Measurements from ENCODE around the gene UNC5B.

Gene UNC5B

GRCh38 chr10:71312220-71312619, 99.8 kb downstream of the UNC5B start:
- TF ChIP-seq GATA3 (IDR thresholded peaks at IDR 0.05; ENCODE audit: low read depth, low read length) (no peak), GATA2 (IDR thresholded peaks at IDR 0.05; ENCODE audit: low read depth, low read length) (no peak)

- TF ChIP-seq GATA3 (IDR thresholded peaks at IDR 0.05; ENCODE audit: low read depth, low read length) (no peak), GATA2 (IDR thresholded peaks at IDR 0.05; ENCODE audit: low read depth, low read length) (no peak)
These were observed 100.7 kb downstream of the UNC5B start for GRCh38 chr10:71312811-71313789.

DNA sequence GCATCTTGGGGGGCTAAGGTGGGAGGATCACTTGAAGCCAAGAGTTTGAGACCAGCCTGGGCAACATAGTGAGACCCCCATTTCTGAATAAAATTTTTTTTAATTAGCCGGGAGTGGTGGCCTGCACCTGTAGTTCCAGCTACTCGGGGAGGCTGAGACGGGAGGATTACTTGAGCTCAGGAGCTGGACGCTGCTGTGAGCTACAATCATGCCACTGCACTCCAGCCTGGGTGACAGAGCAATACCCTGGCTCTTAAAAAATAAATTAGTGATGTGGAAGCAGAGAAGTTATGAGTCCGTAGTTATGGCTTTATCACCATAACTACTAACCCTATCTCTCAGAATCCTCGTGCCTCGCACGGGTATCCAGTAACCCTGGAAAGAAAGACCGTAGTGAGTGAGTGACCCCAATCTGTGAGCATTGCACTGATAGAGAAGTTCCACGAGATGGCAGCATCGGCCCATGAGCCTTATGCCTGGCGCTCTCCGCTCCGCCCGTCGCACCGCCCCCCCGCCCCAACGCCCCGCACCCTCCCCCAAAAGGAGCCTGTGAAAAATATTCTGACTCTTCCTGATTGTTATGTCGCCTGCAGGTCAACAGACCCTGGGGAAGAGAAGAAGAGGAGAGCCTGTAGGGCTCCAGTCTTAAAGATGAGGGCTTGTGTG, 101.8 kb downstream of the UNC5B start:
- TF ChIP-seq GATA3 (IDR thresholded peaks at IDR 0.05; ENCODE audit: low read depth, low read length) (no peak), GATA2 (IDR thresholded peaks at IDR 0.05; ENCODE audit: low read depth, low read length) (no peak)

DNA sequence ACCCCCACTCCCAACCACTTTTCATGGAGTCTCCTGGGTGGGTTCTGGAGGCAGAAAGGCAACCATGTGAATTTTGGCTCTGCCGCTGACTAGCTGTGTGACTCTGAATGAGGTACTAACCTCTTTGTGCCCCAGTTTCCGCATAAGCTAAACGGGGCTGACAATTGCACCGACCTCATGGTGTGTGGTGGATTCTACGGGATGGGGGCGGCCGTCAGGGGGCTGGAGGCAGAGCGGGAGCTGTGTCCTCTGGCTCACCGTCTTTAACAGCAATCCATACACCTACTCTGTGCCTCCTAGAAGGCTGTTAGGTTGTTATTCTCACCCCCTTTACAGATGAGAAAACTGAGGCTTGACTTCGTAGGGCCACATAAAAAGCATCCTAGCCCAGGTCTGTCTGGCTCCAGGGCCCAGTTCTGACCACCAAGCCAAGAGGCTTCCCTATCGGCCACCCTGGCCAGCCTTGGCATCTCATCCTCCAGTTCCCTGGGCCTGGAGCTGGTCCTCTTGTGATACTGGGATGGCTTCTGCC, 102.4 kb downstream of the UNC5B start:
- TF ChIP-seq GATA2 (IDR thresholded peaks at IDR 0.05; ENCODE audit: low read depth, low read length): no peak
- TF ChIP-seq GATA3 (IDR thresholded peaks at IDR 0.05; ENCODE audit: low read depth, low read length): no peak

DNA sequence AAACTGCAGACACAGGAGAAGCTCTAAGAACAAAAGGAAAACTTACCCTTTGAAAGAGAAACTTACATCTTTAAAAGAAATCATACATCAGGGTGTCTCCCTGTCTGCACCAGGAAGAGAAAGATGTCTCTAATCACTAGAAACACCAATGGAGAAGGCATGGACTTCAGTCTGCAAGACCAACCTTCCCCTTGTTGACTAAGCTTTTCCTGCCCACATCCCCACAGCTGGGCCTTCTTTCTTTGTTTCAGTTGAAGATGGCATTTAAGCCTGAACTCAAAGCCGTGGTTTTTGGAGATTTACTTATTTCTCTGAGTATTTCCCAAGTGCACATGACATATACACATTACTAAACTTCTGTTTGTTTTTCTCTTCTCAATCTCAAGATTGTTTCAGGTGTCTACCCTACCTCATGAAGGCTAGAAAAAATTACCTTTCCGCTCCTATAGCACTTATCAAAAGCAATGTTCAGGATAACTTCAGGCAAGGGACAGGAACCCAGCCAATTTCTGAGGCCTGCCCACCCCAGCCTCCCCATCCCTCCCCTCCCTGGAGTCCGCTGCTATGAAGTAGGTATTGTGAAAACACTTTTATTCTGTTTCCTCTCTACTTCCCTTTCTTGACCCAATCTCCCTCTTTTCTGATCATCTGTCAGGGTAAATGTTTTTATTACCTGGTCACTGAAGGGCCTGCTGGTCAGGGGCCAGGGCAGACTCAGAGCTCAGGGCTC, 103.9 kb downstream of the UNC5B start:
- no peak for TF ChIP-seq GATA2 (IDR thresholded peaks at IDR 0.05; ENCODE audit: low read depth, low read length)
- TF ChIP-seq GATA3 (IDR thresholded peaks at IDR 0.05; ENCODE audit: low read depth, low read length): no peak

GRCh38 chr10:71316786-71317160, 104.4 kb downstream of the UNC5B start:
- no peak for TF ChIP-seq GATA3 (IDR thresholded peaks at IDR 0.05; ENCODE audit: low read depth, low read length)
- TF ChIP-seq GATA2 (IDR thresholded peaks at IDR 0.05; ENCODE audit: low read depth, low read length): no peak

DNA sequence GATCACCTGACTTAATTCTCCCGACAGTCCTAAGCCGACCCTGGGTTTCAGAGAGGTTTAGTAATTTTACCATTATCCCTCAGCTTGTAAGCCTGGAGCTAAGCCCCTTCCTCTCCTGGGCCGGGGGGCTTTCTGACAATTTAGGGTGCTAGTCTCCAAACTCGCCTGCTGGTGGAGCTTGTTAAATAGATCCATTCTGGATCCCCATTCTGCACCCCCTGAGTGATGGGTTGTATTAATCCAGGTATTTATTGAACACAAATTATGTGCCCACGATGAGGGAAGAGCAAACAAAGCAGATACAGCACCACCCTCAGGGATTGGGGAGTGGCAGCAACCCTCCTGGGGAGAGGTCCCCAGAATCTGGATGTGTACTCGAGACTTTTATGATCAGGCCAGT, 105.4 kb downstream of the UNC5B start:
- TF ChIP-seq GATA2 (IDR thresholded peaks at IDR 0.05; ENCODE audit: low read depth, low read length) (no peak), GATA3 (IDR thresholded peaks at IDR 0.05; ENCODE audit: low read depth, low read length) (no peak)

DNA sequence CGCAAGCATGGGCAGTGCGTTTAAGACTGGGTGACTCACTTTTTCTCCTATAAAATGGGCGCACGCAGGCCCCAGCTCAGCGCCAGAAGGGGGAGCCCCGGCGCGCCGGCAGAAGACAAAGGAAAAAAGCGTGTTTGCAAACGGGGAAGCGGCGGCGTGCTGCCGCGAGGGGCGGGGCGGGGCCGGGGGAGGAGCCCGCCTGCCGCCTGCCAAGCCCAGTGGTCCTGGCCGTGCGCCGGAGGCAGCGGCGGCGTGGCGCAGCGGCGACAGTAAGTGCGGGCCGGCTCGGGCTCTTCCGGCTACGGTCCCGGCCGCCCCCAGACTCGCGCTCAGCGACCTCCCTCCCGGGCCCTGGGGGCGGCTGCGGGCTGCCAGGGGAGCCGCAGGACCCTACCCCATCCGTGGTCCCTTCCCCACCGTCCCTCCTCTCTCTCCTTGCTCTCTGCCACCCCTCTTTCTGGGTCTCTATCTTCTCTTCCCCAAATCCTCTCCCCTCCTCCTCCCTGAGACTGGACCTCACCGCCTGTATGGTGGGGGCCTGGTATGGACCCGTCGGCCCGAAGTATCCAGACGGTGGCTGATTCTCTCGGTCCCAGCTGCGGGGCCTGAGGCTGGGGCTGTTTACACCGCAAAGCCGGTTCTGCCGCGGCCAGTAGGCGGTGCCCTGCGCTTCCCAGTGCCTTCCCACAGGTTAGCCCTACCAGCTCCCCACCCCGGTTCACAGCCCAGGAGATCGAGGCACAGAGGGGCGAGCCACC, 106.9 kb downstream of the UNC5B start, which contains the start of gene SLC29A3:
SLC29A3 (plus strand) TSS at position 218 of the 758 bp plus-strand sequence; CDS start at position 269, 51 bp downstream.
- TF ChIP-seq GATA2 (IDR thresholded peaks at IDR 0.05; ENCODE audit: low read depth, low read length) (no peak), GATA3 (IDR thresholded peaks at IDR 0.05; ENCODE audit: low read depth, low read length) (no peak)

- TF ChIP-seq GATA3 (IDR thresholded peaks at IDR 0.05; ENCODE audit: low read depth, low read length) (no peak), GATA2 (IDR thresholded peaks at IDR 0.05; ENCODE audit: low read depth, low read length) (no peak)
These were observed 107.5 kb downstream of the UNC5B start for GRCh38 chr10:71319800-71320392.

DNA sequence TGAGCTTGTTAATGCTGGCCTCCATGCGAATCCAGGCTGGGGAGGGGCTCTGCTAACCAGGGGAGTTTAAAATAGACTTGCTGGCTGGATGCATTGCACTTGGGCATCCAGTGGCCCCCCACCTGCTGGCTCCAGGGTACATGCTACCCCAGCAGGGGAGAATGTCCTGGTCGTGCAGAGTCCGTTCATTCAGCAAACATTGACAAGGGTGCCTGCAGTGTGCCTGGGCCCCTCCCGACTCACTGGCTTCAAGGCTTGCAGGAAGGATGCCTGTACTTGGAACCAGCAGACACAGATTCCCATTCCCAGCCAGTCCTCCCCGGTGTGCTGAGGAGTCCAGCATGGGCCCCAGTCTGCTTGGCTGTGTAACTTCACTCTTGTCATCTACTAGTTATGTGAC, 108.2 kb downstream of the UNC5B start:
- no peak for TF ChIP-seq GATA2 (IDR thresholded peaks at IDR 0.05; ENCODE audit: low read depth, low read length)
- no peak for TF ChIP-seq GATA3 (IDR thresholded peaks at IDR 0.05; ENCODE audit: low read depth, low read length)

DNA sequence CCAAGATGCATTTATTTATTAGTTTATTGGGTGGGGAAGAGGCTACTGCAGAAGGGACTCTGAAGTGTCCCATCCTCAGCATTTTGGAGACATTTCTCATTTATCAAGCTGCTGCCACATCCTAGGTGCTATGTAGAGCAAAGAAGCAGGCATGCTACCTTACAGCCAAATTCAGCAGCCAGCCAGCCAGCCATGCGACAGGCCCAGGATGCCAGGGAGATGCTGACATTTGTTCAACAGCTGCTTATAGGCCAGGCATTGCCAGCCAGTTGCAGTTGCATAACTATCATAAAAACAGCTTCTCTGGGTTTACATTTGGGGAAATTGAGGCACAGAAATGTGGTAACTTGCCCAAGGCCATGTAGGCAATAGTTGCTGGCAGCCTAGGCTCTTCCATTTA, 109.0 kb downstream of the UNC5B start:
- no peak for TF ChIP-seq GATA2 (IDR thresholded peaks at IDR 0.05; ENCODE audit: low read depth, low read length)
- no peak for TF ChIP-seq GATA3 (IDR thresholded peaks at IDR 0.05; ENCODE audit: low read depth, low read length)

DNA sequence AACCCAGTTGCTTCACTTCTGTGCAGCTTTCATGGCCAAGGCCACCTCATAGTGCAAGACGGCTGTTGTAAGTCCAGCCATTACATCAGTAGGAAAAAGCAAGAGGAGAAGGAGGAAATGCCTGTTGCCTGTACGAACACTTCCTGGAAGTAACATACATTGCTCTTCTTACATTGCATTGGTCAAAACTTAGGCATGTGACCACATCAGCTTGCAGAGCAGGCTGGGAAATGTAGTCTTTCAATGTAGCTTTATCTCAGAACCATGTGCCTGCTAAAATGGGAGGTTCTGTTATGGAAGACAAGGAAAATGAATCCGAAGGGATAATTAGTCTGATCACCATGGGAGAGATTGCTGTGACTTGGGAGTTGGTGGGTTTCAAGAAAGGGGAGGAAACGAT, 111.0 kb downstream of the UNC5B start:
- TF ChIP-seq GATA3 (IDR thresholded peaks at IDR 0.05; ENCODE audit: low read depth, low read length): no peak
- TF ChIP-seq GATA2 (IDR thresholded peaks at IDR 0.05; ENCODE audit: low read depth, low read length): no peak

DNA sequence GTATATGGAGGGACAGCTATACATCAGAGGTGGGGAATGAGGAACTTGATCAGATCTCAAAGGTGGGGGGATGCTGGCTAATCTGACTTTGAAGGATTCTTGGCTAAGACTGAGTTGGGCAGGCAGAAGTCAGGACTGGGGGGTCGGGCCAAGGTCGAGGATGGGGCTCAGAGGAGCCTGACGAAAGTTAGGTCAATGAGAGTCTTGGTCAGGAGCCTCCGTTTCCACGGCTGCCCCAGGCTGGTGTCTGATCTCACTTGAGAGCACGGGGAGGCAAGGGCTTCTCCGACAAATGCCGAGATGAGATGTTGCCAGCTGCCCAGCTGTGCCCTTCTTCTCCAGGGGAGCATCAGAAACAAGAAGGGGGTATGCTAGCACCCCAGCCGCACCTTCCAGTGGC, 112.4 kb downstream of the UNC5B start:
- TF ChIP-seq GATA3 (IDR thresholded peaks at IDR 0.05; ENCODE audit: low read depth, low read length): no peak
- TF ChIP-seq GATA2 (IDR thresholded peaks at IDR 0.05; ENCODE audit: low read depth, low read length): no peak

Measured in SH-SY5Y (cell line).